ENCODE measurements around the gene ZNF444.

The ZNF444 gene

GRCh38 chr19:56131651-56132050, 9.4 kb upstream of the ZNF444 start:
- Histone ChIP-seq H3K27me3 (no peaks in the 10 kb centered on the region), H3K36me3 (no peaks in the 10 kb centered on the region), H3K4me3 (ENCODE audit: low read depth in 1 of 2, low read length in 1 of 2) (peak overlapping the region in 1 of 2 experiments; percentile 28), H3K4me1 (ENCODE audit: control insufficient read depth in 1 of 2, insufficient read depth in 1 of 2, low read depth in 1 of 2, low read length in 1 of 2) (peaks cover 64 to 68% of the 10 kb centered on the region in 2 experiments), H3K27ac (peak overlapping the region; percentile 89), H3K9me3 (no peaks in the 10 kb centered on the region)
- TF ChIP-seq, protein P1, sequence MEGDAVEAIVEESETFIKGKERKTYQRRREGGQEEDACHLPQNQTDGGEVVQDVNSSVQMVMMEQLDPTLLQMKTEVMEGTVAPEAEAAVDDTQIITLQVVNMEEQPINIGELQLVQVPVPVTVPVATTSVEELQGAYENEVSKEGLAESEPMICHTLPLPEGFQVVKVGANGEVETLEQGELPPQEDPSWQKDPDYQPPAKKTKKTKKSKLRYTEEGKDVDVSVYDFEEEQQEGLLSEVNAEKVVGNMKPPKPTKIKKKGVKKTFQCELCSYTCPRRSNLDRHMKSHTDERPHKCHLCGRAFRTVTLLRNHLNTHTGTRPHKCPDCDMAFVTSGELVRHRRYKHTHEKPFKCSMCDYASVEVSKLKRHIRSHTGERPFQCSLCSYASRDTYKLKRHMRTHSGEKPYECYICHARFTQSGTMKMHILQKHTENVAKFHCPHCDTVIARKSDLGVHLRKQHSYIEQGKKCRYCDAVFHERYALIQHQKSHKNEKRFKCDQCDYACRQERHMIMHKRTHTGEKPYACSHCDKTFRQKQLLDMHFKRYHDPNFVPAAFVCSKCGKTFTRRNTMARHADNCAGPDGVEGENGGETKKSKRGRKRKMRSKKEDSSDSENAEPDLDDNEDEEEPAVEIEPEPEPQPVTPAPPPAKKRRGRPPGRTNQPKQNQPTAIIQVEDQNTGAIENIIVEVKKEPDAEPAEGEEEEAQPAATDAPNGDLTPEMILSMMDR (IDR thresholded peaks at IDR 0.05) = no peak

GRCh38 chr19:56132316-56132822, 8.7 kb upstream of the ZNF444 start:
- Histone ChIP-seq H3K27me3 (no peaks in the 10 kb centered on the region), H3K4me1 (ENCODE audit: control insufficient read depth in 1 of 2, insufficient read depth in 1 of 2, low read depth in 1 of 2, low read length in 1 of 2) (peaks cover 69 to 75% of the 10 kb centered on the region in 2 experiments), H3K4me3 (ENCODE audit: low read depth in 1 of 2, low read length in 1 of 2) (peak overlapping the region in 1 of 2 experiments; percentile 28), H3K27ac (peak overlapping the region; percentile 89), H3K9me3 (no peaks in the 10 kb centered on the region), H3K36me3 (no peaks in the 10 kb centered on the region)
- TF ChIP-seq, protein P1 (IDR thresholded peaks at IDR 0.05) = no peak

DNA sequence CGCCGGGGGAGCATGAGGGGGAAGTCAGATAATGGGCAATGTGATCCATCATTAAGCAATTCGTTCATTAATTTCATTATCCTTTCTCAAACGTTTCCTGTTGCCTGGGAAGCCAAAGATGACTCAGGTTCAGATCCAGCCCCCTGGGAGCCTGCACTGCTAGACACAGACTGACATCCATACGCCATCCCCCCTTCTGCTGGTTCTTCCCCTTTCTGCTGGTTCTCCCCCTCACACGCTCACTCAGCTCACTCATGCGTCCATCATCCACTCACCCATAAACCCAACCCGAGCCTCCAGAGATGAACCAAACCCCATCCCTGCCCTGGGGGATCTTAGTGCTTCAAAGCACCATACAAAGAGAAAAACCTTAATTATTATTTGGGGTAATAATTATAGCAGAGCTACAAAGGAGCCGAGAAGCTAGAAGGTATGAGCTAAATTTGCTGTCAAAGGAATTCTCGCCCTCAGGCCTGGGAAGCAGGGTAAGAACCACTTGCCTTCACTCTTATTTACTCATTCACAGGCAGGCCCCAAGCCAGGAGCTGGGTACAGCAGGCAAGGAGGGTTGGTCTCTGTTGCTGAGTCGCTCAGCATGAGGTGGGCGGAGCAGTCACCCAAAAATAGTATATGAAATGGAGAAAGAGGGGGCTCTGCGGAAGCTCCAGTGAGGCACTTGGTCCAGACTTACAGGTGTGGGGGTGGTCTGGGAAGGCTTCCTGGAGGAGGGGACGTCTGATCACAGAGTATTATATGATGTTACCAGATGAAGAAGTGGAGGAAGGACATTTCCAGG, 7.0 kb upstream of the ZNF444 start:
- Histone ChIP-seq H3K36me3 (no peaks in the 10 kb centered on the region), H3K27me3 (no peaks in the 10 kb centered on the region), H3K4me3 (ENCODE audit: low read depth in 1 of 2, low read length in 1 of 2) (no peak overlapping the region), H3K9me3 (no peaks in the 10 kb centered on the region), H3K27ac (peak overlapping the region; percentile 74), H3K4me1 (ENCODE audit: control insufficient read depth in 1 of 2, insufficient read depth in 1 of 2, low read depth in 1 of 2, low read length in 1 of 2) (peaks cover 86 to 92% of the 10 kb centered on the region in 2 experiments)
- TF ChIP-seq, protein P1 (IDR thresholded peaks at IDR 0.05) = no peak

DNA sequence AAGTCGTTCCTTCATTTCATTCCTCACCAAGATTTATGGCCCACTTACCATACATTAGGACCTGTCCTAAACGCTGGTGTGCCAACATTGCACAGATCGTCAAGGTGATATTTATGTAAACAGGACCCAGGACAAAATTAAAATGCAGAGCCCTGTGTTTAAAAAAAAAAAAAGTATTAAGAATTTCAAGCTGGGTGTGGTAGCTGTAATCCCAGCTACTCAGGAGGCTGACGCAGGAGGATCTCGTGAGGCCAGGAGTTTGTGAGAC, 6.5 kb upstream of the ZNF444 start:
- TF ChIP-seq, protein P1 (IDR thresholded peaks at IDR 0.05) = no peak
- no peaks in the 10 kb centered on the region for H3K9me3 ChIP-seq
- H3K27ac ChIP-seq = peak overlapping the region; percentile 74

GRCh38 chr19:56136362-56136761, 4.7 kb upstream of the ZNF444 start:
- peak overlapping the region; percentile 89 for H3K27ac ChIP-seq
- peaks cover 87 to 92% of the 10 kb centered on the region in 2 experiments for H3K4me1 ChIP-seq (ENCODE audit: control insufficient read depth in 1 of 2, insufficient read depth in 1 of 2, low read depth in 1 of 2, low read length in 1 of 2)
- H3K27me3 ChIP-seq = no peaks in the 10 kb centered on the region
- H3K9me3 ChIP-seq = no peaks in the 10 kb centered on the region
- H3K4me3 ChIP-seq (ENCODE audit: low read depth in 1 of 2, low read length in 1 of 2) = no peak overlapping the region
- TF ChIP-seq, protein P1 (IDR thresholded peaks at IDR 0.05) = no peak
- no peaks in the 10 kb centered on the region for H3K36me3 ChIP-seq

More for the DNA sequence above, 6.5 kb upstream of the ZNF444 start:
- Histone ChIP-seq H3K4me3 (ENCODE audit: low read depth in 1 of 2, low read length in 1 of 2) (no peak overlapping the region), H3K27me3 (no peaks in the 10 kb centered on the region), H3K4me1 (ENCODE audit: control insufficient read depth in 1 of 2, insufficient read depth in 1 of 2, low read depth in 1 of 2, low read length in 1 of 2) (peaks cover 92 to 98% of the 10 kb centered on the region in 2 experiments), H3K36me3 (no peaks in the 10 kb centered on the region)

All from neutrophil (primary cell).